Endothelial cell of umbilical vein (primary cell): ENCODE results near the gene ENOSF1. TPM values are rescaled to one million over a fixed set of nuclear protein-coding genes. Genes with fewer than 3 reads are reported as not detected.

Experiments used
- BruUV-seq: library from RNA; stranded (reverse); fragments of 400-500 nt; replicated peaks from 2 replicates; lab custom pipeline; 2021; lab: Mats Ljungman, UMichigan
- CTCF ChIA-PET: fragments of 300-600, 350-600 bp; sonication (Branson Sonifier 250); formaldehyde crosslinking; loops from one replicate; lab custom pipeline; 2021; ENCODE audit warnings: antibody characterized with exemption, inconsistent platforms; lab: Charles Lee
- POLR2A ChIA-PET: fragments of 300-600, 350-600 bp; sonication (Branson Sonifier 250); formaldehyde crosslinking; loops from one replicate; lab custom pipeline; 2021; ENCODE audit warnings: antibody characterized with exemption, inconsistent platforms; lab: Charles Lee
- DNase-seq: peaks from one replicate; pipeline ENCODE4 v3.0.0-alpha.2; 2011; ENCODE audit warnings: low read depth, low spot score
- FAIRE-seq: peaks from 2 replicates; lab custom pipeline; 2011; peaks lifted over from hg19 to GRCh38; lab: Jason Lieb, UNC
- H2AFZ ChIP-seq: 2 replicates; pipeline ENCODE4 v1.6.0; 2012; ENCODE audit warnings: low read depth, low read length, control low read depth, inconsistent platforms
- H3K27ac ChIP-seq: 2 replicates; pipeline ENCODE4 v1.5.1; 2011; ENCODE audit warnings: low read depth, mild to moderate bottlenecking, control low read depth, low read length, moderate library complexity; ENCODE audit not compliant: insufficient read depth
- H3K27me3 ChIP-seq, 2 experiments: 2 replicates each; pipeline versions ENCODE4 v1.6.0 to v1.6.1; 2011; ENCODE audit warnings: low read length in 2 of 2, mixed read lengths in 1 of 2; ENCODE audit not compliant: control insufficient read depth in 2 of 2, insufficient read depth in 2 of 2
- H3K36me3 ChIP-seq, 2 experiments: 2 replicates in 1 of 2; 3 replicates in 1 of 2; pipeline ENCODE4 v1.5.1; 2011; ENCODE audit warnings: low read length in 2 of 2, mild to moderate bottlenecking in 1 of 2, moderate library complexity in 1 of 2; ENCODE audit not compliant: control insufficient read depth in 2 of 2, insufficient read depth in 2 of 2; ENCODE audit errors: extremely low read depth in 1 of 2
- H3K4me1 ChIP-seq: 3 replicates; pipeline ENCODE4 v1.5.1; 2011; ENCODE audit warnings: mild to moderate bottlenecking, low read length; ENCODE audit not compliant: control insufficient read depth, insufficient read depth; ENCODE audit errors: extremely low read depth
- H3K4me2 ChIP-seq: 2 replicates; pipeline ENCODE4 v1.6.1; 2011; ENCODE audit warnings: low read length, control low read depth, mixed read lengths; ENCODE audit not compliant: insufficient read depth
- H3K4me3 ChIP-seq, 3 experiments: fragments of 200-600 bp in 1 of 3; sonication (generic), shearing (Covaris generic) in 1 of 3; replicated peaks in 1 of 3; 2 replicates each; pipeline ENCODE4 v1.5.1; 2011 to 2016; ENCODE audit warnings: control low read depth in 3 of 3, low read length in 3 of 3, mild to moderate bottlenecking in 2 of 3, inconsistent platforms in 1 of 3, low read depth in 1 of 3, moderate library complexity in 1 of 3; ENCODE audit not compliant: insufficient read depth in 1 of 3
- H3K79me2 ChIP-seq: 2 replicates; pipeline ENCODE4 v1.6.0; 2012; ENCODE audit warnings: low read length, inconsistent platforms; ENCODE audit not compliant: control insufficient read depth, insufficient read depth
- H3K9ac ChIP-seq: replicated peaks from 2 replicates; pipeline ENCODE3; 2011; ENCODE audit warnings: low read length, control low read depth; ENCODE audit not compliant: insufficient read depth; ENCODE audit errors: extremely low read depth
- H3K9me1 ChIP-seq: replicated peaks from 3 replicates; pipeline ENCODE4 v1.6.0; 2011; ENCODE audit warnings: mild to moderate bottlenecking, low read length; ENCODE audit not compliant: control insufficient read depth, insufficient read depth; ENCODE audit errors: extremely low read depth
- H3K9me3 ChIP-seq: replicated peaks from 2 replicates; pipeline ENCODE4 v1.5.1; 2012; ENCODE audit warnings: low read length, inconsistent platforms; ENCODE audit not compliant: control insufficient read depth, insufficient read depth
- H4K20me1 ChIP-seq: replicated peaks from 2 replicates; pipeline ENCODE3; 2011; ENCODE audit warnings: mild to moderate bottlenecking, low read length; ENCODE audit not compliant: control insufficient read depth, insufficient read depth; ENCODE audit errors: extremely low read depth
- CTCF ChIP-seq, 2 donors: IDR thresholded peaks; 1 replicate in 1 of 2; 2 replicates in 1 of 2; pipeline ENCODE4 v1.5.1; 2011; ENCODE audit warnings: low read length in 2 of 2, mild to moderate bottlenecking in 2 of 2, moderate library complexity in 2 of 2, control low read depth in 1 of 2, inconsistent platforms in 1 of 2, low read depth in 1 of 2; ENCODE audit not compliant: insufficient read depth in 1 of 2; ENCODE audit errors: extremely low read depth in 1 of 2
- EZH2 ChIP-seq: IDR thresholded peaks from 2 replicates; pipeline ENCODE4 v1.6.1; 2012; ENCODE audit warnings: borderline replicate concordance, low read depth, mild to moderate bottlenecking, moderate library complexity, low read length, inconsistent platforms; ENCODE audit not compliant: severe bottlenecking
- FOS ChIP-seq: IDR thresholded peaks from 2 replicates; pipeline ENCODE4 v1.6.1; 2011; ENCODE audit warnings: mild to moderate bottlenecking, low read length, moderate library complexity, borderline replicate concordance; ENCODE audit not compliant: insufficient read depth
- GATA2 ChIP-seq: IDR thresholded peaks from 2 replicates; pipeline ENCODE4 v1.7.0; 2011; ENCODE audit warnings: low read depth, mild to moderate bottlenecking, moderate library complexity, mixed read lengths, low read length; ENCODE audit not compliant: insufficient read length, insufficient read depth
- JUN ChIP-seq: IDR thresholded peaks from 2 replicates; pipeline ENCODE4 v1.6.1; 2011; ENCODE audit warnings: borderline replicate concordance, low read depth; ENCODE audit not compliant: insufficient read length, insufficient read depth
- MAX ChIP-seq: IDR thresholded peaks from 2 replicates; pipeline ENCODE4 v1.6.1; 2011; ENCODE audit not compliant: insufficient read depth, insufficient read length
- MYC ChIP-seq: IDR thresholded peaks from one replicate; pipeline ENCODE4 v1.6.1; 2011; ENCODE audit warnings: mild to moderate bottlenecking, low read depth, low read length
- POLR2A ChIP-seq: IDR thresholded peaks from 2 replicates; pipeline ENCODE4 v1.6.1; 2012; ENCODE audit warnings: low read depth, mild to moderate bottlenecking, control low read depth, low read length
- POLR2AphosphoS5 ChIP-seq: IDR thresholded peaks from 2 replicates; pipeline ENCODE4 v1.6.1; 2012; ENCODE audit warnings: low read depth, mild to moderate bottlenecking, control low read depth, low read length, moderate library complexity; ENCODE audit not compliant: insufficient read depth
- dilution Hi-C: fragments of 300-500 bp; cut with MboI; formaldehyde crosslinking; loops from one replicate; pipeline ENCODE4 v1.15.0; 2019; ENCODE audit warnings: low sequenced_read_pairs; ENCODE audit not compliant: extremely low pct_ligation_motif_present
- intact Hi-C: fragments of 100-400 bp; cut with micrococcal nuclease; formaldehyde crosslinking; loops from one replicate; pipeline ENCODE4 v1.10.0; 2022
- polyA plus RNA-seq, 4 experiments: library from polyadenylated mRNA; depleted of rRNA in 3 of 4; stranded (reverse) in 3 of 4; unstranded in 1 of 4; fragments of >200 nt; gene quantifications; 2 replicates each; pipeline versions ENCODE4 v1.2.1 to v1.2.3, GENCODE V29; 2011 to 2012; ENCODE audit warnings: missing spikeins in 1 of 4
- total RNA-seq: library from RNA; stranded (reverse); gene quantifications from 2 replicates; pipeline ENCODE4 v1.2.3, GENCODE V29; 2021

Gene ENOSF1
- total and polyA plus RNA-seq, 2 donors (not counting 3 experiments of a cell fraction or from before 2014, with no cell fraction given): 19.5 to 50.5 TPM

DNA sequence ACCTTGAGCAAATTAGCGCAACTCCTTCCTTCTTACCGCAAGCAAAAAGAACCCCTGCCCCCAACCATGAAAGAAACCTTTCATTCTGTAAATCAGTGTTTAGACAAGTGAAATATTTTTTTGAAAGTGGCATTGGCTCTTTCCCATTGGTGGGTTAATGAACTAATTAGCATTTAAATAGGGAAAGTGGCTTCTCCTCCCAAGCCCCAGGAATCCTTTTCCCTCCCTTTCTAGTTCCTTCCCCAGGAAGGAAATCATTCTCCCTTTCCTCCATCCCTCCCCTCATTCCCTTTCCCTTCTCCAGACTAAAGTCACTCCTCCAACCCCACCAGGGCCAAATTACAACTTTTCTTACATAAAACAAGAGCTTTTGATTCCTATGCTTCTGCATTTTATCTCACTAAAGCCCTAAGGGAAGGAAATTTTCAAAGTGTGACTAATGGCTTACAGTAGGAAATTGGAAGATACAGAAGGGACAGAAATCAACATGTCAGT lies 77.8 kb downstream of the ENOSF1 start:
- H3K27me3 ChIP-seq: no peaks in the 10 kb centered on the region
- ChIA-PET CTCF (interaction anchor here (1.1 to 2.0 kb wide), 3 partner anchors 10 to 196 kb away, joined by 3 to 11 read pairs (median 4); no protein-coding TSS in a partner anchor), POLR2A (no interaction called here)
- H3K9ac ChIP-seq: no peak overlapping the region
- peak; percentile 12 for DNase-seq
- intact Hi-C loops (no loop called here), dilution Hi-C loops (no loop called here)
- no TSS peak for BruUV-seq
- TF ChIP-seq MAX (no peak), JUN (no peak), POLR2AphosphoS5 (no peak), GATA2 (no peak), CTCF (IDR thresholded peaks at IDR 0.05; ENCODE audit: extremely low read depth in 1 of 2, insufficient read depth in 1 of 2, low read depth in 1 of 2, low read length in 2 of 2) (no peak), MYC (no peak), FOS (no peak), POLR2A (no peak), EZH2 (no peak)
- H3K9me1 ChIP-seq: no peaks in the 10 kb centered on the region
- H3K4me3 ChIP-seq: no peak overlapping the region
- no peak overlapping the region for H3K27ac ChIP-seq
- no peaks in the 10 kb centered on the region for H3K9me3 ChIP-seq
- FAIRE-seq: no peak
- H3K4me2 ChIP-seq: peak overlapping the region; percentile 31
- H2AFZ ChIP-seq: peak overlapping the region; percentile 86
- H3K36me3 ChIP-seq: no peaks in the 10 kb centered on the region
- no peaks in the 10 kb centered on the region for H4K20me1 ChIP-seq
- no peaks in the 10 kb centered on the region for H3K79me2 ChIP-seq
- H3K4me1 ChIP-seq: peaks cover 5% of the 10 kb centered on the region
